H1 (cell line): Measurements from ENCODE around the gene ATP2A3. TPM values are rescaled to one million over a fixed set of nuclear protein-coding genes. Genes with fewer than 3 reads are reported as not detected.

ENCODE experiments used
- CTCF ChIA-PET: fragments of 300-600 bp; sonication (Branson Sonifier 250); formaldehyde crosslinking; loops from one replicate; lab custom pipeline; 2021; ENCODE audit not compliant: partially characterized antibody; lab: Charles Lee
- POLR2A ChIA-PET: fragments of 300-600 bp; sonication (Branson Sonifier 250); formaldehyde crosslinking; loops from one replicate; lab custom pipeline; 2021; ENCODE audit warnings: inconsistent platforms; ENCODE audit not compliant: partially characterized antibody; lab: Charles Lee
- DNase-seq, 2 experiments: peaks; one replicate each; pipeline versions ENCODE4 v3.0.0 to v3.0.0-alpha.2; 2010 to 2022; ENCODE audit warnings: low spot score in 2 of 2, low read depth in 1 of 2, mixed read lengths in 1 of 2
- FAIRE-seq: peaks from 2 replicates; lab custom pipeline; 2011; peaks lifted over from hg19 to GRCh38; lab: Jason Lieb, UNC
- H2AFZ ChIP-seq: 2 replicates; pipeline ENCODE4 v1.8.1; 2012; ENCODE audit warnings: low read length, inconsistent platforms
- H2AK5ac ChIP-seq: 2 replicates; pipeline ENCODE4 v1.6.1; 2013; ENCODE audit warnings: low read depth, low read length
- H2BK120ac ChIP-seq: replicated peaks from 2 replicates; pipeline ENCODE3; 2013; ENCODE audit warnings: low read depth, low read length, inconsistent platforms
- H2BK12ac ChIP-seq: 2 replicates; pipeline ENCODE4 v1.6.1; 2013; ENCODE audit warnings: low read depth, low read length
- H2BK15ac ChIP-seq: 2 replicates; pipeline ENCODE4 v1.6.1; 2013; ENCODE audit warnings: low read length
- H2BK20ac ChIP-seq: 2 replicates; pipeline ENCODE4 v1.6.1; 2013; ENCODE audit warnings: low read length
- H2BK5ac ChIP-seq: 2 replicates; pipeline ENCODE4 v1.6.1; 2013; ENCODE audit warnings: low read depth, low read length
- H3K14ac ChIP-seq: 2 replicates; pipeline ENCODE4 v1.6.1; 2013; ENCODE audit warnings: inconsistent platforms; ENCODE audit not compliant: insufficient read length
- H3K18ac ChIP-seq: 2 replicates; pipeline ENCODE4 v1.6.1; 2013; ENCODE audit warnings: low read length; ENCODE audit errors: extremely low read depth
- H3K23ac ChIP-seq: 2 replicates; pipeline ENCODE4 v1.6.1; 2013; ENCODE audit warnings: inconsistent platforms; ENCODE audit not compliant: insufficient read length
- H3K23me2 ChIP-seq: 2 replicates; pipeline ENCODE4 v1.6.1; 2013; ENCODE audit warnings: low read depth, low read length
- H3K27ac ChIP-seq: 2 replicates; pipeline ENCODE4 v1.6.1; 2011; ENCODE audit warnings: low read depth, low read length, inconsistent platforms
- H3K27me3 ChIP-seq, 4 experiments: replicated peaks in 1 of 4; 1 replicate in 1 of 4; 2 replicates in 3 of 4; pipeline versions ENCODE4 v1.6.1 to v1.8.1; 2011 to 2013; ENCODE audit warnings: low read length in 3 of 4, mild to moderate bottlenecking in 3 of 4, inconsistent platforms in 2 of 4, mixed read lengths in 2 of 4, moderate library complexity in 1 of 4; ENCODE audit not compliant: control insufficient read depth in 3 of 4, insufficient read depth in 3 of 4; ENCODE audit errors: extremely low read depth in 1 of 4
- H3K36me3 ChIP-seq, 4 experiments: 2 replicates each; pipeline versions ENCODE4 v1.6.1 to v1.8.1; 2011 to 2013; ENCODE audit warnings: mild to moderate bottlenecking in 4 of 4, low read length in 3 of 4, moderate library complexity in 2 of 4, control low read depth in 1 of 4, inconsistent platforms in 1 of 4; ENCODE audit not compliant: insufficient read depth in 4 of 4, control insufficient read depth in 2 of 4
- H3K4ac ChIP-seq: replicated peaks from 2 replicates; pipeline ENCODE3; 2013; ENCODE audit warnings: low read length, low read depth, mixed read lengths, inconsistent platforms; ENCODE audit not compliant: insufficient read length
- H3K4me1 ChIP-seq, 4 experiments: replicated peaks in 1 of 4; 1 replicate in 1 of 4; 2 replicates in 3 of 4; pipeline versions ENCODE4 v1.6.1 to v1.8.1; 2011 to 2013; ENCODE audit warnings: low read length in 3 of 4, inconsistent platforms in 2 of 4, mixed read lengths in 1 of 4; ENCODE audit not compliant: insufficient read depth in 4 of 4, control insufficient read depth in 3 of 4
- H3K4me2 ChIP-seq, 2 experiments: 2 replicates each; pipeline versions ENCODE4 v1.6.1 to v1.8.1; 2011 to 2013; ENCODE audit warnings: low read depth in 2 of 2, low read length in 2 of 2, control low read depth in 1 of 2, inconsistent platforms in 1 of 2, mild to moderate bottlenecking in 1 of 2; ENCODE audit not compliant: insufficient read depth in 1 of 2
- H3K4me3 ChIP-seq, 4 experiments: fragments of 200-600, 300-600 bp in 1 of 4; sonication (generic), shearing (Covaris generic), sonication (Bioruptor Twin) in 1 of 4; 2 replicates each; pipeline versions ENCODE4 v1.5.1 to v1.8.1; 2011 to 2016; ENCODE audit warnings: low read length in 4 of 4, low read depth in 3 of 4, control low read depth in 2 of 4, inconsistent platforms in 2 of 4, mild to moderate bottlenecking in 2 of 4, mixed read lengths in 1 of 4, moderate library complexity in 1 of 4; ENCODE audit not compliant: insufficient read depth in 2 of 4; ENCODE audit errors: extremely low read depth in 1 of 4
- H3K56ac ChIP-seq: replicated peaks from 2 replicates; pipeline ENCODE3; 2013; ENCODE audit warnings: low read depth, mild to moderate bottlenecking, mixed read lengths, low read length, inconsistent platforms; ENCODE audit not compliant: insufficient read length
- H3K79me1 ChIP-seq: 2 replicates; pipeline ENCODE4 v1.6.1; 2013; ENCODE audit warnings: low read depth, low read length, control low read depth
- H3K79me2 ChIP-seq, 2 experiments: 2 replicates each; pipeline versions ENCODE4 v1.6.1 to v1.8.1; 2012 to 2013; ENCODE audit warnings: low read length in 2 of 2, mild to moderate bottlenecking in 2 of 2, inconsistent platforms in 1 of 2; ENCODE audit not compliant: insufficient read depth in 2 of 2, control insufficient read depth in 1 of 2
- H3K9ac ChIP-seq, 4 experiments: replicated peaks in 1 of 4; 1 replicate in 1 of 4; 2 replicates in 3 of 4; pipeline versions ENCODE4 v1.6.1 to v1.8.1; 2011 to 2013; ENCODE audit warnings: low read depth in 3 of 4, low read length in 3 of 4, control low read depth in 2 of 4, mild to moderate bottlenecking in 2 of 4, moderate library complexity in 2 of 4, inconsistent platforms in 1 of 4; ENCODE audit errors: extremely low read depth in 1 of 4
- H3K9me3 ChIP-seq, 2 experiments: 2 replicates each; pipeline versions ENCODE4 v1.6.1 to v1.8.1; 2012 to 2013; ENCODE audit warnings: mild to moderate bottlenecking in 2 of 2, moderate library complexity in 2 of 2, control low read depth in 1 of 2, inconsistent platforms in 1 of 2, low read depth in 1 of 2, low read length in 1 of 2, mixed read lengths in 1 of 2; ENCODE audit not compliant: insufficient read depth in 2 of 2
- H4K20me1 ChIP-seq, 2 experiments: replicated peaks in 1 of 2; 2 replicates each; pipeline versions ENCODE3 to v1.8.1; 2011 to 2013; ENCODE audit warnings: inconsistent platforms in 2 of 2, low read length in 2 of 2, mild to moderate bottlenecking in 1 of 2; ENCODE audit not compliant: insufficient read depth in 2 of 2, control insufficient read depth in 1 of 2
- H4K5ac ChIP-seq: 2 replicates; pipeline ENCODE4 v1.6.1; 2013; ENCODE audit warnings: low read length, low read depth, mixed read lengths, inconsistent platforms; ENCODE audit not compliant: insufficient read length
- H4K8ac ChIP-seq: 2 replicates; pipeline ENCODE4 v1.8.0; 2013; ENCODE audit warnings: mild to moderate bottlenecking, moderate library complexity, low read length, inconsistent platforms; ENCODE audit not compliant: insufficient read depth; ENCODE audit errors: extremely low read depth
- H4K91ac ChIP-seq: replicated peaks from 2 replicates; pipeline ENCODE3; 2013; ENCODE audit warnings: low read length, mixed read lengths, inconsistent platforms; ENCODE audit not compliant: insufficient read length
- ASH2L ChIP-seq: fragments of 200-600, 300-600 bp; sonication (generic); IDR thresholded peaks from one replicate; pipeline ENCODE4 v1.7.1; 2017; ENCODE audit warnings: low read length
- BCL11A ChIP-seq, 2 experiments: IDR thresholded peaks; one replicate each; pipeline ENCODE4 v1.6.1; 2011; ENCODE audit warnings: low read depth in 2 of 2, low read length in 2 of 2, mild to moderate bottlenecking in 2 of 2
- CBX5 ChIP-seq: fragments of 300-800, 300-1000 bp; sonication (generic); IDR thresholded peaks from 2 replicates; pipeline ENCODE4 v1.7.1; 2016; ENCODE audit warnings: antibody characterized with exemption, low read length, low read depth
- FOSL1 ChIP-seq: IDR thresholded peaks from 2 replicates; pipeline ENCODE4 v1.6.1; 2011; ENCODE audit warnings: mild to moderate bottlenecking, low read depth, low read length, moderate library complexity; ENCODE audit not compliant: insufficient read depth
- GABPA ChIP-seq: IDR thresholded peaks from 2 replicates; pipeline ENCODE4 v1.6.1; 2011; ENCODE audit warnings: mild to moderate bottlenecking, low read length, moderate library complexity, borderline replicate concordance; ENCODE audit not compliant: insufficient read depth
- HDAC6 ChIP-seq: IDR thresholded peaks from one replicate; pipeline ENCODE4 v1.7.1; 2012; ENCODE audit warnings: low read depth, mild to moderate bottlenecking, inconsistent platforms, low read length, moderate library complexity
- JUN ChIP-seq: IDR thresholded peaks from 2 replicates; pipeline ENCODE4 v1.6.1; 2011; ENCODE audit warnings: low read depth, mild to moderate bottlenecking, improper control_type of control experiment, low read length
- KDM4A ChIP-seq: IDR thresholded peaks from one replicate; pipeline ENCODE4 v1.7.1; 2012; ENCODE audit warnings: low read depth, mild to moderate bottlenecking, moderate library complexity, low read length, inconsistent platforms; ENCODE audit not compliant: severe bottlenecking
- PHF8 ChIP-seq: fragments of 200-600 bp; sonication (generic); conservative IDR thresholded peaks from 2 replicates; pipeline ENCODE4 v1.7.1; 2012; ENCODE audit warnings: low read depth, mild to moderate bottlenecking, inconsistent platforms, low read length, moderate library complexity
- RXRA ChIP-seq: IDR thresholded peaks from 2 replicates; pipeline ENCODE4 v1.6.1; 2011; ENCODE audit warnings: low read depth, mild to moderate bottlenecking, low read length, moderate library complexity; ENCODE audit not compliant: insufficient read depth
- SIN3A ChIP-seq, 2 experiments: IDR thresholded peaks in 1 of 2; conservative IDR thresholded peaks in 1 of 2; 2 replicates each; pipeline ENCODE4 v1.6.1; 2011 to 2012; ENCODE audit warnings: low read length in 2 of 2, improper control_type of control experiment in 1 of 2, low read depth in 1 of 2, mild to moderate bottlenecking in 1 of 2
- SP1 ChIP-seq: IDR thresholded peaks from 2 replicates; pipeline ENCODE4 v1.6.1; 2011; ENCODE audit warnings: low read depth, low read length
- SP4 ChIP-seq: IDR thresholded peaks from 2 replicates; pipeline ENCODE4 v1.6.1; 2012; ENCODE audit warnings: low read length, inconsistent platforms
- TCF12 ChIP-seq: IDR thresholded peaks from 2 replicates; pipeline ENCODE4 v1.6.1; 2011; ENCODE audit warnings: low read depth, mild to moderate bottlenecking, low read length
- TEAD4 ChIP-seq: IDR thresholded peaks from 2 replicates; pipeline ENCODE4 v1.6.1; 2012; ENCODE audit warnings: low read depth, low read length, inconsistent platforms, mixed read lengths
- WGBS, 2 experiments: shearing (Covaris generic) in 1 of 2; methylation state at CpG; one replicate each; pipeline versions ENCODE4 v1.1.6 to v1.1.7; 2013 to 2015; ENCODE audit warnings: low lambda C conversion rate in 2 of 2, mixed read lengths in 2 of 2, inconsistent platforms in 1 of 2, low coverage in 1 of 2, missing lambda C conversion rate in 1 of 2; ENCODE audit not compliant: insufficient replicate concordance in 2 of 2, insufficient coverage in 1 of 2, insufficient read length in 1 of 2; ENCODE audit errors: extremely low coverage in 1 of 2, missing lambda C conversion rate in 1 of 2; 5-methylcytosine and 5-hydroxymethylcytosine counted together
- polyA plus RNA-seq, 7 experiments: library from polyadenylated mRNA; depleted of rRNA in 3 of 7; stranded (reverse) in 5 of 7; unstranded in 2 of 7; fragments of >200 nt in 5 of 7; fragments of 200-250 nt in 2 of 7; gene quantifications; 1 replicate in 5 of 7; 2 replicates in 1 of 7; 4 replicates in 1 of 7; pipeline versions ENCODE4 v1.2.1 to v1.2.3, GENCODE V29; 2011 to 2013; ENCODE audit warnings: missing spikeins in 2 of 7, mixed read lengths in 2 of 7
- total RNA-seq: library from RNA; stranded (reverse); fragmentation: NEBNext Ultra II Directional; extraction: Animal tissue kit (Norgen Biotek cat#: 25700); gene quantifications from 2 replicates; pipeline ENCODE4 v1.2.1, GENCODE V29; 2021

Gene ATP2A3
- total and polyA plus RNA-seq, 2 of the 8 experiments (the other 6 are each of a cell fraction or from before 2014, with no cell fraction given) = 18.4 to 32.5 TPM

GRCh38 chr17:3992370-3992769 lies 28.1 kb upstream of the ATP2A3 start:
- Histone ChIP-seq H3K79me1 (no peaks in the 10 kb centered on the region), H4K5ac (no peak overlapping the region), H2BK5ac (no peak overlapping the region), H2BK15ac (no peak overlapping the region), H3K9me3 (no peaks in the 10 kb centered on the region), H3K14ac (no peak overlapping the region), H3K9ac (no peak overlapping the region), H2BK12ac (no peak overlapping the region), H3K79me2 (no peaks in the 10 kb centered on the region), H4K8ac (no peak overlapping the region), H2AK5ac (no peak overlapping the region), H3K23ac (no peak overlapping the region), H3K4me3 (no peak overlapping the region), H3K23me2 (no peaks in the 10 kb centered on the region), H4K20me1 (no peaks in the 10 kb centered on the region), H3K4me2 (no peak overlapping the region), H3K4ac (no peak overlapping the region), H2BK120ac (no peak overlapping the region), H4K91ac (no peak overlapping the region), H3K4me1 (no peaks in the 10 kb centered on the region; a peak in 1 of 7 replicates), H3K18ac (no peak overlapping the region), H3K56ac (no peak overlapping the region), H3K27me3 (no peaks in the 10 kb centered on the region), H3K27ac (no peak overlapping the region), H3K36me3 (no peaks in the 10 kb centered on the region), H2BK20ac (no peak overlapping the region), H2AFZ (no peak overlapping the region)
- no peak for FAIRE-seq
- 82% methylated on average over 4 of the region's 5 CpGs; no CpG with 5 or more reads in 1 of the 2 experiments for WGBS, 2 experiments
- no peak for DNase-seq
- ChIA-PET CTCF (interaction anchor here (0.6 to 1.9 kb wide), 5 partner anchors 9 to 45 kb away, joined by 3 to 6 read pairs (median 3); no protein-coding TSS in a partner anchor), POLR2A (no interaction called here)
- TF ChIP-seq BCL11A (IDR thresholded peaks at IDR 0.05; ENCODE audit: low read depth in 2 of 2, low read length in 2 of 2) (no peak), ASH2L (no peak), SP1 (no peak), SP4 (no peak), SIN3A (conservative IDR thresholded peaks at IDR 0.05 in 1 of 2, IDR thresholded peaks at IDR 0.05 in 1 of 2; ENCODE audit: low read depth in 1 of 2, low read length in 2 of 2) (no peak), KDM4A (no peak), GABPA (no peak), JUN (no peak), TCF12 (no peak), RXRA (no peak), FOSL1 (no peak), TEAD4 (no peak), CBX5 (no peak), HDAC6 (no peak), PHF8 (no peak)
